HFF-Myc (cell line): ENCODE results near the gene TSPAN18.

ENCODE experiments used
- DNase-seq: peaks from one replicate; pipeline ENCODE4 v3.0.0-alpha.2; 2011; ENCODE audit warnings: low read depth; ENCODE audit errors: extremely low read depth
- H3K4me3 ChIP-seq: replicated peaks from 2 replicates; pipeline ENCODE4 v1.5.1; 2011; ENCODE audit warnings: low read depth, mild to moderate bottlenecking, control low read depth, low read length
- TF ChIP-seq, protein P1 (sequence below): IDR thresholded peaks from 2 replicates; pipeline ENCODE4 v1.5.1; 2012; ENCODE audit warnings: mild to moderate bottlenecking, low read depth, low read length, control low read depth; ENCODE audit errors: missing control alignments

The TSPAN18 gene

GRCh38 chr11:44923115-44923514 lies 196.4 kb downstream of the TSPAN18 start:
- H3K4me3 ChIP-seq: no peak overlapping the region
- DNase-seq: no peak
- TF ChIP-seq, protein P1, sequence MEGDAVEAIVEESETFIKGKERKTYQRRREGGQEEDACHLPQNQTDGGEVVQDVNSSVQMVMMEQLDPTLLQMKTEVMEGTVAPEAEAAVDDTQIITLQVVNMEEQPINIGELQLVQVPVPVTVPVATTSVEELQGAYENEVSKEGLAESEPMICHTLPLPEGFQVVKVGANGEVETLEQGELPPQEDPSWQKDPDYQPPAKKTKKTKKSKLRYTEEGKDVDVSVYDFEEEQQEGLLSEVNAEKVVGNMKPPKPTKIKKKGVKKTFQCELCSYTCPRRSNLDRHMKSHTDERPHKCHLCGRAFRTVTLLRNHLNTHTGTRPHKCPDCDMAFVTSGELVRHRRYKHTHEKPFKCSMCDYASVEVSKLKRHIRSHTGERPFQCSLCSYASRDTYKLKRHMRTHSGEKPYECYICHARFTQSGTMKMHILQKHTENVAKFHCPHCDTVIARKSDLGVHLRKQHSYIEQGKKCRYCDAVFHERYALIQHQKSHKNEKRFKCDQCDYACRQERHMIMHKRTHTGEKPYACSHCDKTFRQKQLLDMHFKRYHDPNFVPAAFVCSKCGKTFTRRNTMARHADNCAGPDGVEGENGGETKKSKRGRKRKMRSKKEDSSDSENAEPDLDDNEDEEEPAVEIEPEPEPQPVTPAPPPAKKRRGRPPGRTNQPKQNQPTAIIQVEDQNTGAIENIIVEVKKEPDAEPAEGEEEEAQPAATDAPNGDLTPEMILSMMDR: no peak

DNA sequence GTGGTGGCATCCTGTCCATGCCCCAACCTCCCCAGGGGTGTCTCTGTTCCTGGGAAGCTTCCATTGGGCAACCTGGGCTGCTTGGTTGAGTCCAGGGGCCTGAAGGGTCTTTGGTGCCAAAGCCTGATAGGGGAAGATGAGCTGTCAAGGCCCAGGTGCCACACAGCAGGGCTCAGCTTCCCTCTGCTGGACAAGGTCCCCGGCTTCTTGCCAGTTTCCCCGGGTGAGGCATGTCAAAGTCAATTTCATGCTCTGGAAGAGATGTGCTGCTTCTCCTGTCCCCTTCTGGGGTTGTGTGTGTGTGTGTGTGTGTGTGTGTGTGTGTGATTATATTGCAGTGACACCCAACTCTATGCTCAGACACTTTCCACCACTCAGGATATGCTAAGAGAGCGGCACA lies 197.0 kb downstream of the TSPAN18 start:
- no peak for DNase-seq
- no peak overlapping the region for H3K4me3 ChIP-seq
- TF ChIP-seq, protein P1: no peak

DNA sequence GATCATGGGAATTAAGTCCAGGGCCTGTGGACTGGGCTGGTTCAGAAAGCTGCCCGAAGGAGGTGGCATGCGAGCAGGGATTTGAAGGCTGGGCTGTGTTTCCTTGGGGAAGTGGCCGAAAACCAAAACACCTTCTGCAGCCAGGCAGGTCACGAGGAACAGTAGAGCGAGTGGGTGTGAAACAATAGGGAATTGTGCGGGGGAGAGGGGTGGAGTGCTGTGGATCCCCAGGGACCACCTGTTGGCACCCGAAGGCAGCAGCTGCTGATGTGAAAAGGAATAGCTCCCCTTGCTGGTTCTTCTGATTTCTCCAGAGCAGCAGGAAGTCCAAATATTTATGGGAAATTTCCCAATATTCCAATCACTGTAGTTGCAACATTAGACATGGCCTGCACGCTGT lies 199.3 kb downstream of the TSPAN18 start:
- TF ChIP-seq, protein P1: no peak
- no peak overlapping the region for H3K4me3 ChIP-seq
- DNase-seq: no peak

GRCh38 chr11:44927174-44927661 lies 200.5 kb downstream of the TSPAN18 start:
- no peak for DNase-seq
- no peak overlapping the region for H3K4me3 ChIP-seq
- TF ChIP-seq, protein P1: peak; percentile 96

DNA sequence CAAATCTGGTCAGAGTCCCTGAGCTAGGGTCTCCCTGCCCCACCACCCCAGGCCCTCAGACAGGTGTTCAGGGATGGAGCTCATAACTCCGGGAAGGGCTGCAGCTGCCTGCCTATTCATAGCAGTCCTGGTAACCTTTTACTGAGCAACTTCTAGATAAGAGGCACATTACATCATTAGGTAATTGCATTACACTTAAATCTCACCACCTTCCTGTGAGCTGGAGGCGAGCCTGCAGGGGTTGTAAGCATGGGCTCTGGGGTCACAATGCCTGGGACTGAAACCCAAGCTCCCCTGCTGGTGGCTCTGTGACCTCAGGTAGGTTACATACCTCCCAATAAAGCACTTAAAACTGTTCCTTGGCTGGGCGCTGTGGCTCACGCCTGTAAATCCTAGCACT lies 201.4 kb downstream of the TSPAN18 start:
- no peak for DNase-seq
- no peak overlapping the region for H3K4me3 ChIP-seq
- TF ChIP-seq, protein P1: no peak

GRCh38 chr11:44928816-44929215 lies 202.1 kb downstream of the TSPAN18 start:
- DNase-seq: no peak
- TF ChIP-seq, protein P1: no peak
- no peak overlapping the region for H3K4me3 ChIP-seq

- TF ChIP-seq, protein P1: no peak
- DNase-seq: no peak
- no peak overlapping the region for H3K4me3 ChIP-seq
These were observed 204.0 kb downstream of the TSPAN18 start for GRCh38 chr11:44930588-44931302.
